OCI-LY1 (cell line): ENCODE data around the gene LENG1.

Experiments
- CTCF ChIP-seq: fragments of 200-600 bp; sonication (generic), shearing (Covaris generic); IDR thresholded peaks from 2 replicates; pipeline ENCODE4 v1.5.1; 2017; ENCODE audit warnings: mild to moderate bottlenecking, antibody characterized with exemption, low read length, moderate library complexity, mixed read lengths
- EZH2 ChIP-seq: fragments of 200-600 bp; sonication (generic), shearing (Covaris generic); IDR thresholded peaks from 2 replicates; pipeline ENCODE4 v1.8.0; 2017; ENCODE audit warnings: borderline replicate concordance, mixed run types, mild to moderate bottlenecking, antibody characterized with exemption, low read length, moderate library complexity, mixed read lengths

GRCh38 chr19:54124393-54124792 is 35.1 kb downstream of the LENG1 start:
- TF ChIP-seq CTCF (no peak), EZH2 (no peak)
